ENCODE data around the gene SEC14L3.

DNA sequence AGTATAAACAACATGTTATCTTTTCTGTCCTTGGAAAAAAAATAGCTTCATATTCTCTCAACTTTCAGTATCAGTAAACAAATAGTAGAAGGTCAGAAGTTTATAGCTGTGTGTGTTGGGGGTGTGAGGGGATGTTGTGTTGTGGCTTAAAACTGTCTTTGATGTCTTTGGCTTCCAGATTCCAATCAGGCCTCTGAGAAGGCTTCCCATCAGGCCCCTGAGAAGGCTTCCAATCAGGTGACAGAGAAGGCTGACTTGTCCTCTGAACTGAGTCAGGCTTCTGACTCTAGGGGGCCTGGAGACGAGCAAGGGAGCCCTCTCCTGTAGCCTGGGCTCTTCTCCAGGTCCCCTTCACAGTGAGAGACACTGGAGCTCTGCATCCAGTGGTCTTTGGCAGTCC, 37.0 kb downstream of the SEC14L3 start:
- TF ChIP-seq, protein P1, sequence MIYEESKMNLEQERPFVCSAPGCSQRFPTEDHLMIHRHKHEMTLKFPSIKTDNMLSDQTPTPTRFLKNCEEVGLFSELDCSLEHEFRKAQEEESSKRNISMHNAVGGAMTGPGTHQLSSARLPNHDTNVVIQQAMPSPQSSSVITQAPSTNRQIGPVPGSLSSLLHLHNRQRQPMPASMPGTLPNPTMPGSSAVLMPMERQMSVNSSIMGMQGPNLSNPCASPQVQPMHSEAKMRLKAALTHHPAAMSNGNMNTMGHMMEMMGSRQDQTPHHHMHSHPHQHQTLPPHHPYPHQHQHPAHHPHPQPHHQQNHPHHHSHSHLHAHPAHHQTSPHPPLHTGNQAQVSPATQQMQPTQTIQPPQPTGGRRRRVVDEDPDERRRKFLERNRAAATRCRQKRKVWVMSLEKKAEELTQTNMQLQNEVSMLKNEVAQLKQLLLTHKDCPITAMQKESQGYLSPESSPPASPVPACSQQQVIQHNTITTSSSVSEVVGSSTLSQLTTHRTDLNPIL (CRISPR knock-in tag; IDR thresholded peaks at IDR 0.05; ENCODE audit: low read depth): no peak
- TF ChIP-seq RARB (CRISPR knock-in tag; IDR thresholded peaks at IDR 0.05) (no peak), GLIS3 (CRISPR knock-in tag; IDR thresholded peaks at IDR 0.05) (no peak), ZFP3 (CRISPR knock-in tag; IDR thresholded peaks at IDR 0.05) (no peak), BACH2 (CRISPR knock-in tag; IDR thresholded peaks at IDR 0.05; ENCODE audit: borderline replicate concordance) (no peak), ESRRG (CRISPR knock-in tag; IDR thresholded peaks at IDR 0.05) (no peak), SNAI2 (CRISPR knock-in tag; IDR thresholded peaks at IDR 0.05) (no peak), ISL1 (CRISPR knock-in tag; IDR thresholded peaks at IDR 0.05) (no peak), OSR1 (CRISPR knock-in tag; IDR thresholded peaks at IDR 0.05) (no peak), ZFP30 (CRISPR knock-in tag; IDR thresholded peaks at IDR 0.05) (no peak), ARNTL (CRISPR knock-in tag; IDR thresholded peaks at IDR 0.05; ENCODE audit: borderline replicate concordance, low read depth) (no peak)
- TF ChIP-seq, protein P2, sequence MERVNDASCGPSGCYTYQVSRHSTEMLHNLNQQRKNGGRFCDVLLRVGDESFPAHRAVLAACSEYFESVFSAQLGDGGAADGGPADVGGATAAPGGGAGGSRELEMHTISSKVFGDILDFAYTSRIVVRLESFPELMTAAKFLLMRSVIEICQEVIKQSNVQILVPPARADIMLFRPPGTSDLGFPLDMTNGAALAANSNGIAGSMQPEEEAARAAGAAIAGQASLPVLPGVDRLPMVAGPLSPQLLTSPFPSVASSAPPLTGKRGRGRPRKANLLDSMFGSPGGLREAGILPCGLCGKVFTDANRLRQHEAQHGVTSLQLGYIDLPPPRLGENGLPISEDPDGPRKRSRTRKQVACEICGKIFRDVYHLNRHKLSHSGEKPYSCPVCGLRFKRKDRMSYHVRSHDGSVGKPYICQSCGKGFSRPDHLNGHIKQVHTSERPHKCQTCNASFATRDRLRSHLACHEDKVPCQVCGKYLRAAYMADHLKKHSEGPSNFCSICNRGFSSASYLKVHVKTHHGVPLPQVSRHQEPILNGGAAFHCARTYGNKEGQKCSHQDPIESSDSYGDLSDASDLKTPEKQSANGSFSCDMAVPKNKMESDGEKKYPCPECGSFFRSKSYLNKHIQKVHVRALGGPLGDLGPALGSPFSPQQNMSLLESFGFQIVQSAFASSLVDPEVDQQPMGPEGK (CRISPR knock-in tag; IDR thresholded peaks at IDR 0.05; ENCODE audit: borderline replicate concordance): no peak
- TF ChIP-seq, protein P3, sequence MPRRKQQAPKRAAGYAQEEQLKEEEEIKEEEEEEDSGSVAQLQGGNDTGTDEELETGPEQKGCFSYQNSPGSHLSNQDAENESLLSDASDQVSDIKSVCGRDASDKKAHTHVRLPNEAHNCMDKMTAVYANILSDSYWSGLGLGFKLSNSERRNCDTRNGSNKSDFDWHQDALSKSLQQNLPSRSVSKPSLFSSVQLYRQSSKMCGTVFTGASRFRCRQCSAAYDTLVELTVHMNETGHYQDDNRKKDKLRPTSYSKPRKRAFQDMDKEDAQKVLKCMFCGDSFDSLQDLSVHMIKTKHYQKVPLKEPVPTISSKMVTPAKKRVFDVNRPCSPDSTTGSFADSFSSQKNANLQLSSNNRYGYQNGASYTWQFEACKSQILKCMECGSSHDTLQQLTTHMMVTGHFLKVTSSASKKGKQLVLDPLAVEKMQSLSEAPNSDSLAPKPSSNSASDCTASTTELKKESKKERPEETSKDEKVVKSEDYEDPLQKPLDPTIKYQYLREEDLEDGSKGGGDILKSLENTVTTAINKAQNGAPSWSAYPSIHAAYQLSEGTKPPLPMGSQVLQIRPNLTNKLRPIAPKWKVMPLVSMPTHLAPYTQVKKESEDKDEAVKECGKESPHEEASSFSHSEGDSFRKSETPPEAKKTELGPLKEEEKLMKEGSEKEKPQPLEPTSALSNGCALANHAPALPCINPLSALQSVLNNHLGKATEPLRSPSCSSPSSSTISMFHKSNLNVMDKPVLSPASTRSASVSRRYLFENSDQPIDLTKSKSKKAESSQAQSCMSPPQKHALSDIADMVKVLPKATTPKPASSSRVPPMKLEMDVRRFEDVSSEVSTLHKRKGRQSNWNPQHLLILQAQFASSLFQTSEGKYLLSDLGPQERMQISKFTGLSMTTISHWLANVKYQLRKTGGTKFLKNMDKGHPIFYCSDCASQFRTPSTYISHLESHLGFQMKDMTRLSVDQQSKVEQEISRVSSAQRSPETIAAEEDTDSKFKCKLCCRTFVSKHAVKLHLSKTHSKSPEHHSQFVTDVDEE (CRISPR knock-in tag; IDR thresholded peaks at IDR 0.05): no peak
- TF ChIP-seq, protein P4, sequence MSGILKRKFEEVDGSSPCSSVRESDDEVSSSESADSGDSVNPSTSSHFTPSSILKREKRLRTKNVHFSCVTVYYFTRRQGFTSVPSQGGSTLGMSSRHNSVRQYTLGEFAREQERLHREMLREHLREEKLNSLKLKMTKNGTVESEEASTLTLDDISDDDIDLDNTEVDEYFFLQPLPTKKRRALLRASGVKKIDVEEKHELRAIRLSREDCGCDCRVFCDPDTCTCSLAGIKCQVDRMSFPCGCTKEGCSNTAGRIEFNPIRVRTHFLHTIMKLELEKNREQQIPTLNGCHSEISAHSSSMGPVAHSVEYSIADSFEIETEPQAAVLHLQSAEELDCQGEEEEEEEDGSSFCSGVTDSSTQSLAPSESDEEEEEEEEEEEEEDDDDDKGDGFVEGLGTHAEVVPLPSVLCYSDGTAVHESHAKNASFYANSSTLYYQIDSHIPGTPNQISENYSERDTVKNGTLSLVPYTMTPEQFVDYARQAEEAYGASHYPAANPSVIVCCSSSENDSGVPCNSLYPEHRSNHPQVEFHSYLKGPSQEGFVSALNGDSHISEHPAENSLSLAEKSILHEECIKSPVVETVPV (CRISPR knock-in tag; IDR thresholded peaks at IDR 0.05): no peak

Data from SK-N-SH treated with all-trans-retinoic acid at 6 μM for 48 hours (cell line).